Aorta (tissue), 5 donors: ENCODE measurements around the gene KCNMB1. TPM values are rescaled to one million over a fixed set of nuclear protein-coding genes. Genes with fewer than 3 reads are reported as not detected.

Experiments
- ATAC-seq: fragments of 200-7000 bp; cut with Tn5 transposase; one replicate; pipeline ENCODE4 v1.9.1; 2022; ENCODE audit warnings: moderate library complexity; ENCODE audit not compliant: low FRiP score
- DNase-seq, 2 donors: peaks; one replicate each; pipeline ENCODE4 v3.0.0-alpha.2; 2020
- H3K27ac ChIP-seq, 2 donors: one replicate each; pipeline ENCODE4 v1.5.1; 2013; ENCODE audit warnings: low read length in 2 of 2, mild to moderate bottlenecking in 2 of 2, moderate library complexity in 2 of 2, control low read depth in 1 of 2, inconsistent platforms in 1 of 2, low read depth in 1 of 2
- H3K27me3 ChIP-seq, 2 donors: one replicate each; pipeline ENCODE4 v1.6.1; 2013; ENCODE audit warnings: control low read depth in 1 of 2, low read length in 1 of 2, mild to moderate bottlenecking in 1 of 2, moderate library complexity in 1 of 2; ENCODE audit not compliant: insufficient read depth in 2 of 2, control insufficient read depth in 1 of 2
- H3K36me3 ChIP-seq, 2 donors: one replicate each; pipeline ENCODE4 v1.6.1; 2013; ENCODE audit warnings: control low read depth in 1 of 2, low read length in 1 of 2, mild to moderate bottlenecking in 1 of 2; ENCODE audit not compliant: insufficient read depth in 2 of 2, control insufficient read depth in 1 of 2
- H3K4me1 ChIP-seq, 2 donors: one replicate each; pipeline ENCODE4 v1.6.1; 2013; ENCODE audit warnings: low read length in 2 of 2, control low read depth in 1 of 2, mild to moderate bottlenecking in 1 of 2, moderate library complexity in 1 of 2; ENCODE audit not compliant: insufficient read depth in 2 of 2, control insufficient read depth in 1 of 2
- H3K4me3 ChIP-seq, 2 donors: one replicate each; pipeline ENCODE4 v1.5.1; 2013; ENCODE audit warnings: low read length in 2 of 2, control low read depth in 1 of 2, mild to moderate bottlenecking in 1 of 2
- H3K9me3 ChIP-seq: one replicate; pipeline ENCODE4 v1.6.1; 2013; ENCODE audit warnings: mild to moderate bottlenecking, low read length; ENCODE audit not compliant: control insufficient read depth
- WGBS, 2 donors: extraction: QIAGEN DNeasy Blood & Tissue Kit; methylation state at CpG; one replicate each; pipeline ENCODE4 v1.1.7; 2013; 5-methylcytosine and 5-hydroxymethylcytosine counted together
- intact Hi-C, 2 donors: fragments of 100-400 bp; cut with DNase I; formaldehyde crosslinking; loops; one replicate each; pipeline versions ENCODE4 v1.14.2 to v1.15.0; 2022
- polyA plus RNA-seq, 2 donors: library from polyadenylated mRNA; stranded (reverse); fragments of 200-250 nt; gene quantifications; one replicate each; pipeline ENCODE4 v1.2.3, GENCODE V29; 2013
- total RNA-seq, 2 donors: library from RNA; stranded (reverse); fragmentation: NEBNext Ultra II Directional; extraction: Animal tissue kit (Norgen Biotek cat#: 25700); gene quantifications; one replicate each; pipeline ENCODE4 v1.2.1, GENCODE V29; 2021
- donor health status: healthy with polysubstance abuse.
- donor health status: Bipolar disorder and iron deficiency.
- donor health status: DM: no; HTN: no; CAD: no.
- donor health status: DM: no; HTN: no; CAD: no.
- donor health status: DM: yes; HTN: yes; CAD: no.

KCNMB1 gene
- total and polyA plus RNA-seq, 4 donors = 19.7 to 63.3 (median 36.4) TPM

DNA sequence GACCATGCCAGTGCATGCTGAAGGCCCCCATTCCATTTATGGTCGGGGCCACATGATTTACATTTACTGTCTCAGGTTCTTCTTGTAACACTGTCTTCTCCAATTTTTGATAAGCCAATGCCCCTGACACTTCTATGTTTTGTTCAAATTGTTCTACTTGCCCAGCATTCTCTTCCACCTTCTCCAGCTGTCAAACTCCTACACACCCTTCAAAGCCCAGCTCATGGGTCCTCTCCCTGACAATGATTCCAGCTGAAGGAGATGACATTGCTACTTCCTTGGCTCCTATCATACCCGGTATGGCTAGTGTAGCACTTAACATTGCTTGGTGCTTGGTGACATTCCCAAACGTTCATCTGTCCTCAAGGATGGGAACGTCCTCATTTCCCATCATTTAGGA lies 41.1 kb upstream of the KCNMB1 start:
- Histone ChIP-seq H3K27ac (no peak overlapping the region), H3K36me3 (no peaks in the 10 kb centered on the region), H3K4me1 (no peaks in the 10 kb centered on the region), H3K9me3 (no peaks in the 10 kb centered on the region), H3K4me3 (no peak overlapping the region), H3K27me3 (no peaks in the 10 kb centered on the region)
- 68 to 76% methylated on average over 4 of the region's 4 CpGs for WGBS, 2 donors
- DNase-seq (no peak), ATAC-seq (no peak)
- intact Hi-C loops = no loop called here

DNA sequence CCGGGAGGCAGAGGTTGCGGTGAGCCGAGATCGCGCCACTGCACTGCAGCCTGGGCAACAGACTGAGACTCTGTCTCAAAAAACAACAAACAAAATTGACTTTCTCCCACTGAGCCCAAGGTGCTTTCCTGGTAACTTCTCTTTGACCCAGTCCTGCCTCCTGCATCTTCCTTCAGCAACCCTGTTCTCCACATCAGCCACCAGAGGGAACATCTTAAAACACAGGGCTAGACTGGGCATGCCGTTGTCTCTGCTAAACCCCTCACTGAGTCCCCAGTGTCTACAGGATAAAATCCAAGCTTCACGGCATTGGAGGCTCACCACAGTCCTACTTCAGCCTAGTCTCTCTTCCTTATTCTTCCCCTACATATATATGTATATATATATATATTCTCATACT lies 39.8 kb upstream of the KCNMB1 start:
- WGBS, 2 donors = 49% methylated on average over 7 of the region's 7 CpGs
- intact Hi-C loops = loop anchor here in 1 of 2 donors (10.0 kb wide), 1 partner anchor 324 kb away; the partner anchor contains the start of gene FOXI1
- Histone ChIP-seq H3K9me3 (no peaks in the 10 kb centered on the region), H3K27ac (no peak overlapping the region), H3K36me3 (no peaks in the 10 kb centered on the region), H3K4me1 (no peaks in the 10 kb centered on the region), H3K4me3 (no peak overlapping the region), H3K27me3 (no peaks in the 10 kb centered on the region)
- DNase-seq (no peak), ATAC-seq (no peak)

DNA sequence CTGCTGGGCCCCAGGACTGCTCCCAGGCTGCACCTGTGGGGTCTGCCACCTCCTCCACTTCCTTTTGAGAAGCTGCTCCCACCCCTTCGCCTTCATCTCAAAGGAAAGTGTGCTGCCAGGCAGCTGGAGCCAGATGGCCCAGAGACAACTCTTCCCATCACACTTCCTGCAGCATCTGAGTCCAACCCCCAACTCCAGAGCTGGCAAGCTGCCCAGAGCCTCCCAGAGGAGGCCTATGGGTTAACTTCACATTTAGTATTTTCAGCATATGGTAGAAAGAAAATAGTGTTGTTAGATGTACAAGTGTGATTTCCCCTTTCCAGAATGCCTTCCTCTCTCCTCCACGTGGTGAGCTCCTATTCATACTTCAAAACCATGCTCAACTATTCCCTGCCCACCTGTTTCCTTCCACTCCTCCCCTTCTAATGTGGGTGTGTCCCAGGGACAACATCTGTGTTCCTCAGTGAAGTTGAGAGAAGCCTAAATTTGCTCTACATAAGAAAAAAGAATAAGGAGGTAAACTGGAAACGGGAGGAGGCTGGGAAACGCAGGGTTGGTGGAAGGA lies 38.6 kb upstream of the KCNMB1 start:
- DNase-seq = no peak
- H3K27me3 ChIP-seq = no peaks in the 10 kb centered on the region
- intact Hi-C loops = loop anchor here in 1 of 2 donors (10.0 kb wide), 1 partner anchor 323 kb away; the partner anchor contains the start of gene FOXI1
- no peak for ATAC-seq
- no peak overlapping the region for H3K27ac ChIP-seq
- H3K36me3 ChIP-seq = no peaks in the 10 kb centered on the region
- H3K9me3 ChIP-seq = no peaks in the 10 kb centered on the region
- no peaks in the 10 kb centered on the region for H3K4me1 ChIP-seq
- 27 to 32% methylated on average over 4 of the region's 4 CpGs for WGBS, 2 donors
- no peak overlapping the region for H3K4me3 ChIP-seq

DNA sequence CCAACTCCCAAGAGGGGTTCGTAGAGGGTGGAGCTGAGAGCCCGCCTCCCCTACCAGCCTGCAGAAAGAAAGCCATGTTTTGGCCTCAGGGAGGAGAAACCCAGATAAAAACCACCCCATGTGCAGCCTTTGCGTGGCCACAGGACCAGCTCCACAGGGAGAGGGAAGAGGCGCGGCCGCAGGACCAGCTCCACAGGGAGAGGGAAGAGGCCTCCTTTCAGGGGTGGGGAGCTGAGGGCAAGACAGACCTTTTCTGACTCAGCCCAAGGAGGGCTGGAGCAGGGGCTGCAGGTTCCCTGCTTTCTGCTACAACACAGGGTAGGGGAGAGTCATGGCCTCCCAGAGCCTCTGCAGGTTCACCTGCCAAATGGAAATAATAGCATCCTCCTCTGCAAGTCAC lies 37.6 kb upstream of the KCNMB1 start:
- Histone ChIP-seq H3K27ac (no peak overlapping the region), H3K4me1 (no peaks in the 10 kb centered on the region), H3K36me3 (no peaks in the 10 kb centered on the region), H3K4me3 (no peak overlapping the region), H3K27me3 (no peaks in the 10 kb centered on the region), H3K9me3 (no peaks in the 10 kb centered on the region)
- intact Hi-C loops = loop anchor here in 1 of 2 donors (10.0 kb wide), 1 partner anchor 322 kb away; the partner anchor contains the start of gene FOXI1
- ATAC-seq (no peak), DNase-seq (no peak)
- WGBS, 2 donors = 72% methylated on average over 6 of the region's 6 CpGs

DNA sequence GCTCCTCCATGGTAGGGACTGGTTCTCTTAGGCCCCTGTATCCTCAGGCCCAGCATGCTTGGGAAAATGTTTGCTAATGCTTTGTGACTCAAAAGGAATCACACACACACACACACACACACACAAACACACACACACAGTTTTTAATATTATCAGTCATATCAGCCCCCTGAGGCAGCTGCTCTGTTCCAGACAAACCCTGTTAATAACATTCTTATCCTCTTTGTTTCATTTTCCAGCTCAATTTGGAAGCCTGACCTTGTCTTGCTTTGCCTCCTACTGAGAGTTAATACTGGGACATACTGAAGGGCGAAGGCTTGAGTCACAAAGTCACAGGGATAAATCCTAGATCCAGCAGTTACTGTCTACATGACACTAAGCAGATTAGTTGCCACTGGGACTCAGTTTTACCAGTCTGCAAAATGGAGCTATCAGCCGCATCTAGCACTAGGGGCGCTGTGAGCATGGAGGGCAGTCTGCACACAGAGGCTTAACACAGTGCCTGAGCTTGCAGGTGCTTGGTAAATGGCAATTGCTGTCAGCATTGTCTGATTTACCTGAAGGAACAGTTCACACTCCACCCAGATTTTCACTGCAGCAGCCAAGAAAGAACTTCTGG lies 37.1 kb upstream of the KCNMB1 start:
- H3K36me3 ChIP-seq = no peaks in the 10 kb centered on the region
- no peak for DNase-seq
- no peak overlapping the region for H3K4me3 ChIP-seq
- ATAC-seq = no peak
- no peaks in the 10 kb centered on the region for H3K9me3 ChIP-seq
- no peak overlapping the region for H3K27ac ChIP-seq
- intact Hi-C loops = loop anchor here in 1 of 2 donors (10.0 kb wide), 1 partner anchor 321 kb away; the partner anchor contains the start of gene FOXI1
- WGBS, 2 donors = 89 to 97% methylated on average over 3 of the region's 3 CpGs
- H3K27me3 ChIP-seq = no peaks in the 10 kb centered on the region
- no peaks in the 10 kb centered on the region for H3K4me1 ChIP-seq

DNA sequence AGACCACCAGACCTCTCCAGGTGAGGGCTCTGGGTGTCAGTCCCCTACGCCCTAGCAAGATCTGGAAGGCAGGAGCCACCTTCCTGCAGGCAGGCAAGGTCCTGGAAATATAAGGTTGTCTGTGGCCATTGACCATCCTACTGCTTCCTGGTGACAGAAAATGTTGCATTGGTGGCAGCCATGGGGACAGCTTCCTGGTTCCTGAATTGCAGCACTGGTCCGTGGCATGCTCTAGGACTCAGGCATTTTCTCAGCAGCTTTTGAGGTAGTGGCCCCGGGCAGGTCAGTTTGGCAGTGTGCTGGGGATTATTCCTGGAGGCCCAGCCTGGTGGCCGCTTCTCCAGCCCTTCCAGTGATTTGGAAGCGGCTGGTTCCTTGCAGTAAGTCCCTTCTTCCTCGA lies 36.6 kb upstream of the KCNMB1 start:
- no peaks in the 10 kb centered on the region for H3K4me1 ChIP-seq
- no peaks in the 10 kb centered on the region for H3K27me3 ChIP-seq
- H3K9me3 ChIP-seq = no peaks in the 10 kb centered on the region
- 80 to 81% methylated on average over 6 of the region's 6 CpGs for WGBS, 2 donors
- H3K27ac ChIP-seq = no peak overlapping the region
- H3K4me3 ChIP-seq = no peak overlapping the region
- no peak for DNase-seq
- no peaks in the 10 kb centered on the region for H3K36me3 ChIP-seq
- intact Hi-C loops = loop anchor here in 1 of 2 donors (10.0 kb wide), 1 partner anchor 321 kb away; the partner anchor contains the start of gene FOXI1
- no peak for ATAC-seq

DNA sequence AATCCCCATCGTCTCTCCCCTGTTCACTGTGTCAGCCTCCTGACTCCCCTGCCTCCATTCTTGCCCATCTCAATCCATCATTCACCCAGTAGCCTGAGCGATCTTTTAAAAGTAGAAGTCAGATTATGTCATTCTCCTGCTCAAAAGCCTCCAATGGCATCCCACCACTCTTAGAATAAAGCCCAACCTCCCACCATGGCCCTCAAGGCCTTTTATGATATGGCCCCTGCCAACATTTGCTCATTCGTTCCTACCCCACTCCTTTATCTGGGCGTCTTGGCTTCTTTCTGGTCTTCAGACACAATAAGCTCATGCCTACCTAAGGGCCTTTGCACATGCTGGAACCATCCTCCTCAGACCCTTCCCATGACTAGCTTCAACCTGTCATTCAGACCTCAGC lies 35.5 kb upstream of the KCNMB1 start:
- Histone ChIP-seq H3K4me1 (no peaks in the 10 kb centered on the region), H3K36me3 (no peaks in the 10 kb centered on the region), H3K27ac (no peak overlapping the region), H3K27me3 (no peaks in the 10 kb centered on the region), H3K4me3 (no peak overlapping the region), H3K9me3 (no peaks in the 10 kb centered on the region)
- intact Hi-C loops = loop anchor here (5.0 to 10.0 kb wide), 2 partner anchors 197 to 320 kb away; partner anchors contain the start of gene FOXI1 (in 1 of the 2)
- 80 to 85% methylated on average over 4 of the region's 4 CpGs for WGBS, 2 donors
- ATAC-seq (no peak), DNase-seq (no peak)

DNA sequence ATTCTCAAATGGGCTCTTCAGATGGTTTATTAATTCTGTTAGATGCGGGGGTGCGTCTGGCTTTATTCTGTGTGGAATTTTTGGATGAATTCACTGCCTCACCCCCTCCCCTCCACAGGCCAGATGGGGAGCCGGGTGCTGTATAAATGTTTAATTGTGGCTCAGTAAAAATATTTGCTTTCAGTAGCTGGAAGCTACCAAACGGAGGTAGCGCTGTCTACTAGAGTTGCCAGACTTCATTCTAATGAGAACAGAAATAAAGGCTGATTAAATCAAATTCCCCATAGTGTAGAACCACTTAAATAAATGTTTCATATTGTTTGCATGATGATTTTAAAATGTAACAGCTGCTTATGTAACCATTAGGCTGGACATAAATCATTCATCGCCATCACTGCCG lies 34.5 kb upstream of the KCNMB1 start:
- intact Hi-C loops = loop anchor here (5.0 to 10.0 kb wide), 2 partner anchors 196 to 319 kb away; partner anchors contain the start of gene FOXI1 (in 1 of the 2)
- H3K36me3 ChIP-seq = no peaks in the 10 kb centered on the region
- no peaks in the 10 kb centered on the region for H3K4me1 ChIP-seq
- ATAC-seq = no peak
- H3K27ac ChIP-seq = no peak overlapping the region
- WGBS, 2 donors = 64 to 76% methylated on average over 7 of the region's 7 CpGs
- H3K27me3 ChIP-seq = no peaks in the 10 kb centered on the region
- DNase-seq = no peak
- H3K9me3 ChIP-seq = no peaks in the 10 kb centered on the region
- no peak overlapping the region for H3K4me3 ChIP-seq

DNA sequence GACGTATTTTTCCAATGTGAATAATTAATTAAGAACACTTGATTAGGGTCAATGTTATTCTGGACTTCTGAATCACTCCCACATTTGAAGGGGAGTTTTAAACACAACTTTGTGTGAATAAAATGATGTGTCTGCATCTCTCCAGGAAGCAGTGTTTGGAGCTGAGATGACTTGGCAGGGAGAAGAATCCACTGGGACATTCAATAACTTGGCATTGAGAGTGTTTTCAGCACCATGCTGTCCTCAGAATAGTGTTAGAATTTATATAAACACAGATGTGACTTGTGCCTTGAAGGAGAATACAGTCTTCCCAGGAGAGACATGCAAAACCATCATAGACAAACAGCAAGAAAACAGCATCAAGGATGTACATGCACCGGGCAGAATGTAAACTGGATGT lies 32.7 kb upstream of the KCNMB1 start:
- H3K36me3 ChIP-seq = no peaks in the 10 kb centered on the region
- no peaks in the 10 kb centered on the region for H3K4me1 ChIP-seq
- 81 to 82% methylated on average over 2 of the region's 2 CpGs for WGBS, 2 donors
- intact Hi-C loops = loop anchor here (2.0 to 10.0 kb wide), 3 partner anchors 153 to 317 kb away; partner anchors contain the start of gene FOXI1 (in 1 of the 2)
- no peaks in the 10 kb centered on the region for H3K27me3 ChIP-seq
- H3K27ac ChIP-seq = no peak overlapping the region
- no peaks in the 10 kb centered on the region for H3K9me3 ChIP-seq
- H3K4me3 ChIP-seq = no peak overlapping the region
- ATAC-seq (no peak), DNase-seq (no peak)
